ENCODE results near the gene ATP9B.
"Not testable (repeated sequence)": the region's sequence is repeated elsewhere in the genome, so short reads cannot be mapped to it uniquely, and the experiment has no call there.

Gene ATP9B

GRCh38 chr18:79259218-79259617 is 190.0 kb downstream of the ATP9B start:
- Histone ChIP-seq H3K4me3 (ENCODE audit: low read length) (no peak overlapping the region), H3K27me3 (ENCODE audit: control insufficient read depth, insufficient read depth, low read length) (no peaks in the 10 kb centered on the region), H3K9ac (ENCODE audit: low read length) (no peak overlapping the region), H3K36me3 (ENCODE audit: control insufficient read depth, insufficient read depth, low read length) (peaks cover 8% of the 10 kb centered on the region), H3K4me1 (ENCODE audit: control insufficient read depth, insufficient read depth, low read length) (no peaks in the 10 kb centered on the region), H3K27ac (ENCODE audit: low read depth, low read length) (no peak overlapping the region)

GRCh38 chr18:79260023-79260422 is 190.8 kb downstream of the ATP9B start:
- Histone ChIP-seq H3K27ac (ENCODE audit: low read depth, low read length) (no peak overlapping the region), H3K9ac (ENCODE audit: low read length) (no peak overlapping the region), H3K27me3 (ENCODE audit: control insufficient read depth, insufficient read depth, low read length) (no peaks in the 10 kb centered on the region), H3K4me3 (ENCODE audit: low read length) (no peak overlapping the region), H3K4me1 (ENCODE audit: control insufficient read depth, insufficient read depth, low read length) (no peaks in the 10 kb centered on the region), H3K36me3 (ENCODE audit: control insufficient read depth, insufficient read depth, low read length) (peaks cover 3% of the 10 kb centered on the region)

GRCh38 chr18:79260510-79260909 is 191.3 kb downstream of the ATP9B start:
- H3K27ac ChIP-seq (ENCODE audit: low read depth, low read length), result no peak overlapping the region
- no peaks in the 10 kb centered on the region for H3K36me3 ChIP-seq (ENCODE audit: control insufficient read depth, insufficient read depth, low read length)
- H3K9ac ChIP-seq (ENCODE audit: low read length), result no peak overlapping the region
- no peak overlapping the region for H3K4me3 ChIP-seq (ENCODE audit: low read length)
- H3K27me3 ChIP-seq (ENCODE audit: control insufficient read depth, insufficient read depth, low read length), result no peaks in the 10 kb centered on the region
- no peaks in the 10 kb centered on the region for H3K4me1 ChIP-seq (ENCODE audit: control insufficient read depth, insufficient read depth, low read length)

DNA sequence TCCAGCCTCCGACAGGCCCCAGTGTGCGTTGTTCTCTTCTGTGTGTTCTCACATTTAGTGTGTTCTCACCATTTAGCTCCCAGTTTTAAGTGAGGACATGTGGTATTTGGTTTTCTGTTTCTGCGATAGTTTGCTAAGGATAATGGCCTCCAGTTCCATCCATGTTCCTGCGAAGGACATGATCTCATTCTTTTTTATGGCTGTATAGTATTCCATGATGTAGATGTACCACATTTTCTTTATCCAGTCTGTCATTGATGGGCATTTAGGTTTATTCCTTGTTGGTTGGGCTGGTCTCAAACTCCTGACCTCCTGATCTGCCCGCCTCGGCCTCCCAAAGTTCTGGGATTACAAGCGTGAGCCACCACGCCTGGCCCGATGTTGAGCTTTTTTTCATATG is 195.9 kb downstream of the ATP9B start:
- not testable (repeated sequence) for H3K4me1 ChIP-seq (ENCODE audit: control insufficient read depth, insufficient read depth, low read length); H3K4me3 ChIP-seq (ENCODE audit: low read length); H3K27me3 ChIP-seq (ENCODE audit: control insufficient read depth, insufficient read depth, low read length); H3K36me3 ChIP-seq (ENCODE audit: control insufficient read depth, insufficient read depth, low read length); H3K9ac ChIP-seq (ENCODE audit: low read length); H3K27ac ChIP-seq (ENCODE audit: low read depth, low read length)

- H3K9ac ChIP-seq (ENCODE audit: low read length); H3K36me3 ChIP-seq (ENCODE audit: control insufficient read depth, insufficient read depth, low read length); H3K27ac ChIP-seq (ENCODE audit: low read depth, low read length); H3K27me3 ChIP-seq (ENCODE audit: control insufficient read depth, insufficient read depth, low read length); H3K4me3 ChIP-seq (ENCODE audit: low read length); H3K4me1 ChIP-seq (ENCODE audit: control insufficient read depth, insufficient read depth, low read length): not testable (repeated sequence)
Measured at GRCh38 chr18:79271812-79272211, 202.6 kb downstream of the ATP9B start.

GRCh38 chr18:79272916-79273315 is 203.7 kb downstream of the ATP9B start:
- H3K4me1 ChIP-seq (ENCODE audit: control insufficient read depth, insufficient read depth, low read length), result no peaks in the 10 kb centered on the region
- no peak overlapping the region for H3K4me3 ChIP-seq (ENCODE audit: low read length)
- H3K36me3 ChIP-seq (ENCODE audit: control insufficient read depth, insufficient read depth, low read length), result peaks cover 6% of the 10 kb centered on the region
- H3K27ac ChIP-seq (ENCODE audit: low read depth, low read length), result no peak overlapping the region
- no peak overlapping the region for H3K9ac ChIP-seq (ENCODE audit: low read length)
- H3K27me3 ChIP-seq (ENCODE audit: control insufficient read depth, insufficient read depth, low read length), result no peaks in the 10 kb centered on the region

DNA sequence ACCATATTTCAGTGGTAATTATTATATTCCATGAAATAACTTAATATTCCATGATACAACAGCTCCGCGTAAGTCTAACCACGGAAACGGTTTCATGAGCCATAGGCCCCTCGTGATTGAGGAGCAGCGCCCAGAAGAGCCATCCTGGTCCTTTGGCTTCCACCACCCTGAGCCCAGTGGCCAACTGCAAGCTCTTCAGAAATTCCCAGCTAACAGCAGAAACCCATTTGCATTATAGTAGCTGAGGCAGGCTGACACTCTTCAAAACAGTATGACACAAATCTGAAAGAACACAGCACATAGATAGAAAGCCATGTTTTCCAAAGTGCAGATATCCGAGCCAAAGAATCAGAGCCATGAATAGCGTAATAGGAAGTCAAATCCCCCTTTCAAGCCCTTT is 205.6 kb downstream of the ATP9B start:
- H3K9ac ChIP-seq (ENCODE audit: low read length), result no peak overlapping the region
- peaks cover 8% of the 10 kb centered on the region for H3K36me3 ChIP-seq (ENCODE audit: control insufficient read depth, insufficient read depth, low read length)
- H3K4me1 ChIP-seq (ENCODE audit: control insufficient read depth, insufficient read depth, low read length), result no peaks in the 10 kb centered on the region
- no peaks in the 10 kb centered on the region for H3K27me3 ChIP-seq (ENCODE audit: control insufficient read depth, insufficient read depth, low read length)
- no peak overlapping the region for H3K27ac ChIP-seq (ENCODE audit: low read depth, low read length)
- no peak overlapping the region for H3K4me3 ChIP-seq (ENCODE audit: low read length)

- Histone ChIP-seq H3K4me1 (ENCODE audit: control insufficient read depth, insufficient read depth, low read length) (no peaks in the 10 kb centered on the region), H3K4me3 (ENCODE audit: low read length) (no peak overlapping the region), H3K9ac (ENCODE audit: low read length) (no peak overlapping the region), H3K27me3 (ENCODE audit: control insufficient read depth, insufficient read depth, low read length) (no peaks in the 10 kb centered on the region), H3K36me3 (ENCODE audit: control insufficient read depth, insufficient read depth, low read length) (peaks cover 6% of the 10 kb centered on the region), H3K27ac (ENCODE audit: low read depth, low read length) (no peak overlapping the region)
Measured at GRCh38 chr18:79275461-79275860, 206.3 kb downstream of the ATP9B start.

- Histone ChIP-seq H3K9ac (ENCODE audit: low read length) (no peak overlapping the region), H3K36me3 (ENCODE audit: control insufficient read depth, insufficient read depth, low read length) (peaks cover 6% of the 10 kb centered on the region), H3K27ac (ENCODE audit: low read depth, low read length) (no peak overlapping the region), H3K4me1 (ENCODE audit: control insufficient read depth, insufficient read depth, low read length) (no peaks in the 10 kb centered on the region), H3K4me3 (ENCODE audit: low read length) (no peak overlapping the region), H3K27me3 (ENCODE audit: control insufficient read depth, insufficient read depth, low read length) (no peaks in the 10 kb centered on the region)
Measured at GRCh38 chr18:79275992-79276391, 206.8 kb downstream of the ATP9B start.

DNA sequence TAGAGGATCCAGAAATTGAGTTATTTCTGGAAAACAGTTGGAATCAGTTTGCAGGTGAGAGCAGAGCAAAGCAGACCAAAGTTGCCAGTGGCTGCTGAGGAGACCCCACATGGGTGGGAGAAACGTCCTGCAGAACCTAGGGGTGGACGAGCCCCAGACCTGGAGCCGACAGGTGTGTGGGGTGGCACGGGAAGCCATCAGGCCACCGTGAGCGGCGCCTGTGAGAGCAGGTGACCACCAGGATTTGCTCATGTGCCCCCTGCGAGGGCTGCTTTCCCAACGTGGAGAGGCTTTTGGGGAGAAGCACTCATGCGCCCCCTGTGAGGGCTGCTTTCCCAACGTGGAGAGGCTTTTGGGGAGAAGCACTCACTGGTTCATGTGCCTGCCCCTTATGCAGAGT is 209.7 kb downstream of the ATP9B start:
- no peak overlapping the region for H3K4me3 ChIP-seq (ENCODE audit: low read length)
- no peak overlapping the region for H3K27ac ChIP-seq (ENCODE audit: low read depth, low read length)
- H3K36me3 ChIP-seq (ENCODE audit: control insufficient read depth, insufficient read depth, low read length), result peaks cover 6% of the 10 kb centered on the region
- H3K27me3 ChIP-seq (ENCODE audit: control insufficient read depth, insufficient read depth, low read length), result no peaks in the 10 kb centered on the region
- no peak overlapping the region for H3K9ac ChIP-seq (ENCODE audit: low read length)
- no peaks in the 10 kb centered on the region for H3K4me1 ChIP-seq (ENCODE audit: control insufficient read depth, insufficient read depth, low read length)

DNA sequence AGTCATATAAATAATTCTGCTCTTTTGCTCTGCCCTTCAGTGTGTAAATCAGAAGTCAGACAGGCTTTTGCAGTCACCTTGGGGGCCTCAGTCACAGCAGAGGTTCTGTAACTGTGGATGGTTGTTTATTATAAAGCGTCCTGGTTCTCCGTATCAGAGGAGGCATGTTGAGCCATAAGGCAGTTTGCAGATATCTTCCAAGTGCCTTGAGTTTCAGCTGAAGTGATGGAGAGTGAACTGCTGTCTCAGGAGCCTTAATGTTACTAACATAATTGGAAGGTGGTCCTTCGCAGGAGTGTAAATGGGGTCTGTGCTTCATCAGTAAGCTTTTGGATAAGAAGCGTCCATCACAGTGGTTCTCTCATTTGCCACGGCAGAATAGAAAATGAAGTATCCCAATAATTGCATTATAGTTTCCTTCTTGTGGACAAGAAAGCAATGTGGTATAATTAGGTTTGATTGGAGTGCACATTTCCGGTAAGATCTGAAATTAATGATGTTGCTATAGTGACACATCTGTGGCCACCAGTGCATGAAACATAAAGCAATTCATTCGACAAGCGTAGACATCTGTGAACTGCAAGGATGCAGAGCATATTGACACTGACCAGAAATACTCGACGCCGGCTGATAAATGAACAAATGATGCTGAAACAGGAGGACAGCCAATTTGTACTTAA is 214.1 kb downstream of the ATP9B start:
- Histone ChIP-seq H3K4me3 (ENCODE audit: low read length) (no peak overlapping the region), H3K27ac (ENCODE audit: low read depth, low read length) (no peak overlapping the region), H3K27me3 (ENCODE audit: control insufficient read depth, insufficient read depth, low read length) (no peaks in the 10 kb centered on the region), H3K4me1 (ENCODE audit: control insufficient read depth, insufficient read depth, low read length) (no peaks in the 10 kb centered on the region), H3K9ac (ENCODE audit: low read length) (no peak overlapping the region), H3K36me3 (ENCODE audit: control insufficient read depth, insufficient read depth, low read length) (peaks cover 2% of the 10 kb centered on the region)

DNA sequence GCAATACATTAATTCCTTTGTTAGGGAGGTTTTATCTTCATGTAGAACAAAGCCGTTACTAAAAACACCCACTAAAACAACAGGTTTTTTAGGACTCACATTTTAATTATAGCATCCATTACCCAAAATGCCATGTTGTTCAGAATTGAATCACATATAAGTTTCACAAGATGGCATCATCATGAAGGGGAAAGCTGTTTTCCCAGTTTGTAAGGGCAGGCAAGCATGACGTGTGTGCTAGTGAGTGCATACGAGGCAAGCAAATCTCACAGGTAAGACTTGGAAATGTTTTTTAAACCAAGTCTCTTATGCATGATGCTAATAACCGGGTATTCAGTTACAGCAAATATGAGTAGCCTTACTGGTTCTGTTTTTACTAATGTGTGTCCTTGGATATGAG is 214.7 kb downstream of the ATP9B start:
- no peak overlapping the region for H3K9ac ChIP-seq (ENCODE audit: low read length)
- H3K4me1 ChIP-seq (ENCODE audit: control insufficient read depth, insufficient read depth, low read length), result no peaks in the 10 kb centered on the region
- H3K27ac ChIP-seq (ENCODE audit: low read depth, low read length), result no peak overlapping the region
- no peaks in the 10 kb centered on the region for H3K27me3 ChIP-seq (ENCODE audit: control insufficient read depth, insufficient read depth, low read length)
- H3K36me3 ChIP-seq (ENCODE audit: control insufficient read depth, insufficient read depth, low read length), result peaks cover 2% of the 10 kb centered on the region
- no peak overlapping the region for H3K4me3 ChIP-seq (ENCODE audit: low read length)

GRCh38 chr18:79285191-79285590 is 216.0 kb downstream of the ATP9B start:
- H3K27ac ChIP-seq (ENCODE audit: low read depth, low read length); H3K36me3 ChIP-seq (ENCODE audit: control insufficient read depth, insufficient read depth, low read length); H3K27me3 ChIP-seq (ENCODE audit: control insufficient read depth, insufficient read depth, low read length); H3K4me1 ChIP-seq (ENCODE audit: control insufficient read depth, insufficient read depth, low read length); H3K4me3 ChIP-seq (ENCODE audit: low read length); H3K9ac ChIP-seq (ENCODE audit: low read length): not testable (repeated sequence)

Data from rectal smooth muscle tissue (tissue), 1 donor.